Neural progenitor cell (in vitro differentiated cells): ENCODE results near the gene CDC123. TPM values are rescaled to one million over a fixed set of nuclear protein-coding genes. Genes with fewer than 3 reads are reported as not detected.

Experiments
- DNase-seq: peaks from one replicate; pipeline ENCODE4 v3.0.0-alpha.2; 2016; ENCODE audit warnings: low spot score
- H2AFZ ChIP-seq: fragments of 200-600 bp; sonication (generic); replicated peaks from 2 replicates; pipeline ENCODE4 v1.6.1; 2016; ENCODE audit warnings: antibody characterized with exemption
- H3F3A ChIP-seq: fragments of 200-600 bp; sonication (generic); 2 replicates; pipeline ENCODE4 v1.6.1; 2016; ENCODE audit warnings: antibody characterized with exemption, low read depth
- H3K27ac ChIP-seq: fragments of 200-600 bp; sonication (generic); 2 replicates; pipeline ENCODE4 v1.5.1; 2016; ENCODE audit warnings: mild to moderate bottlenecking
- H3K27me3 ChIP-seq: fragments of 200-600 bp; sonication (generic); 2 replicates; pipeline ENCODE4 v1.6.1; 2016; ENCODE audit warnings: mild to moderate bottlenecking, moderate library complexity
- H3K36me3 ChIP-seq: fragments of 200-600 bp; sonication (generic); 2 replicates; pipeline ENCODE4 v1.5.1; 2016
- H3K4me1 ChIP-seq: fragments of 200-600 bp; sonication (generic); 2 replicates; pipeline ENCODE4 v1.6.1; 2016; ENCODE audit warnings: mixed run types
- H3K4me2 ChIP-seq: fragments of 200-600 bp; sonication (generic); 2 replicates; pipeline ENCODE4 v1.6.1; 2016
- H3K4me3 ChIP-seq: fragments of 200-600 bp; sonication (generic); 2 replicates; pipeline ENCODE4 v1.5.1; 2016
- H3K79me2 ChIP-seq: fragments of 200-600 bp; sonication (generic); 2 replicates; pipeline ENCODE4 v1.6.1; 2016; ENCODE audit warnings: low read depth
- H3K9ac ChIP-seq: fragments of 200-600 bp; sonication (generic); 2 replicates; pipeline ENCODE4 v1.6.1; 2016
- H3K9me3 ChIP-seq: fragments of 200-600 bp; sonication (generic); 2 replicates; pipeline ENCODE4 v1.5.1; 2016; ENCODE audit warnings: low read depth
- H4K20me1 ChIP-seq: fragments of 200-600 bp; sonication (generic); 2 replicates; pipeline ENCODE4 v1.6.1; 2016; ENCODE audit warnings: low read depth
- H3K27ac Mint-ChIP-seq: 3 replicates; pipeline ENCODE4 v1.8.0; 2021; ENCODE audit warnings: mixed read lengths
- H3K27me3 Mint-ChIP-seq: 2 replicates; pipeline ENCODE4 v1.8.0; 2022; ENCODE audit warnings: low read depth, mild to moderate bottlenecking, inconsistent platforms, moderate library complexity, mixed read lengths; ENCODE audit not compliant: insufficient read depth
- H3K36me3 Mint-ChIP-seq: 3 replicates; pipeline ENCODE4 v1.8.0; 2021; ENCODE audit warnings: mixed read lengths
- H3K4me1 Mint-ChIP-seq: 3 replicates; pipeline ENCODE4 v1.8.0; 2021; ENCODE audit warnings: mixed read lengths
- H3K4me3 Mint-ChIP-seq: 3 replicates; pipeline ENCODE4 v1.8.0; 2021; ENCODE audit warnings: mild to moderate bottlenecking, moderate library complexity, mixed read lengths
- H3K9me3 Mint-ChIP-seq: 3 replicates; pipeline ENCODE4 v1.8.0; 2020; ENCODE audit warnings: mixed read lengths
- EZH2 ChIP-seq: fragments of 200-600 bp; sonication (generic); IDR thresholded peaks from 2 replicates; pipeline ENCODE4 v1.6.1; 2017; ENCODE audit warnings: antibody characterized with exemption, mild to moderate bottlenecking, moderate library complexity
- EZH2phosphoT487 ChIP-seq: fragments of 200-600 bp; sonication (generic); IDR thresholded peaks from 2 replicates; pipeline ENCODE4 v1.6.1; 2017; ENCODE audit warnings: antibody characterized with exemption
- total RNA-seq: library from RNA; depleted of rRNA; stranded (reverse); fragments of >200 nt; gene quantifications from 2 replicates; pipeline ENCODE4 v1.2.3, GENCODE V29; 2015; ENCODE audit warnings: low replicate concordance
- TF ChIP-seq, protein P1 (sequence below): fragments of 200-600 bp; sonication (generic); IDR thresholded peaks from 2 replicates; pipeline ENCODE4 v1.5.1; 2017; ENCODE audit warnings: antibody characterized with exemption, mild to moderate bottlenecking

Gene CDC123, protein sequence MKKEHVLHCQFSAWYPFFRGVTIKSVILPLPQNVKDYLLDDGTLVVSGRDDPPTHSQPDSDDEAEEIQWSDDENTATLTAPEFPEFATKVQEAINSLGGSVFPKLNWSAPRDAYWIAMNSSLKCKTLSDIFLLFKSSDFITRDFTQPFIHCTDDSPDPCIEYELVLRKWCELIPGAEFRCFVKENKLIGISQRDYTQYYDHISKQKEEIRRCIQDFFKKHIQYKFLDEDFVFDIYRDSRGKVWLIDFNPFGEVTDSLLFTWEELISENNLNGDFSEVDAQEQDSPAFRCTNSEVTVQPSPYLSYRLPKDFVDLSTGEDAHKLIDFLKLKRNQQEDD
- total RNA-seq = 134 and 135 TPM in 2 replicates

DNA sequence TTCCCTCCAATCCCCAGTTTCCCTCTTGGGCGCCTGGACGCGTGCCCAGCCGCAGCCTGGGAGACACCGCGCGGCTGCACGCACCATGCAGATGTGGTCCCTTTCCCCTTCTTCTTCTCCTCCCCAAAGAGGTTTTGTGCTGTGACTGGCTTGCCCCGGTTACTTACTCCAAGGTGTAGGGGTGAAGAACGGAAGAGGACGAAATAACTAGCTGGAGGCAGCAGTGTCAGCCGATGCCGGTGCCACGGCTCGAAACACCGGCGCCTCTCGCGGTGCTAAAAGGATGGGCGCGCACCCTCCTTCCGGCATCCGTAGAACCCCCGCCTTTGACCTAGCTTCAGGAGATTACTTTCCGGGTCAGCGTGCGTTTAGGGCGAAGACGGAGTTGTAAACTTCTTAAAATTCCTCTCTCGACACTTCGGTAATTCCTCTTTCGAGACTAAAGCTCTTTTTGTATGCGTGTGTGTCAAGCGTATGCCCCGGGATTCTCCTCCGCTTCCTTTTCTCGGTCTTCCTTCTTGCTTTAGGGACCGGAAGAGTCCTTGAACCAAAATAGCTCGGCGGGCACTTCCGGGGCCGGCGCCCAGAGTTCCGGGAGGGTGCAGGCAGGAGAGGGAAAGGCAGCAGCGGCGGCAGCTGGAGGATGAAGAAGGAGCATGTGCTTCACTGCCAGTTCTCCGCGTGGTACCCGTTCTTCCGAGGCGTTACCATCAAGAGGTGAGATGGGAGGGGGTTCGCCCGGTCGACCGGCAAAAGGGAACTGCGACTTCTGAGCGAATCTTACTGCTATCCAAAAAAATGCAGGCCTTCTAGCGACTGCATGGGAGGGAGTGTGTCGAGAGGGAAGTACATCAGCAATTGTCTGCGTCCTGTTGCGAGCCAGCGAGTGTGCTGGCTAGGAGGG, at the start of gene CDC123, which contains the start of gene NUDT5:
CDC123 (plus strand) TSS at position 586 of the 904 bp plus-strand sequence; CDS start at position 644, 58 bp downstream.
NUDT5 (minus strand) TSS at position 289 of the 904 bp plus-strand sequence. CDS start 9,600 bp downstream, outside the sequence.
- no peaks in the 10 kb centered on the region for H3K9me3 ChIP-seq
- H3K36me3 ChIP-seq = peaks cover 10% of the 10 kb centered on the region
- peaks cover 95% of the 10 kb centered on the region for H3K79me2 ChIP-seq
- peak; percentile 90 for DNase-seq
- H3K9ac ChIP-seq = peak within 1 kb of the TSS; percentile 72
- H3K4me1 ChIP-seq = peaks cover 19% of the 10 kb centered on the region
- peak within 1 kb of the TSS; percentile 88 for H3K4me3 ChIP-seq
- Mint-ChIP-seq H3K4me3 (peak within 1 kb of the TSS; percentile 98), H3K4me1 (peaks cover 14% of the 10 kb centered on the region), H3K27me3 (peaks cover 3% of the 10 kb centered on the region), H3K9me3 (no peaks in the 10 kb centered on the region), H3K27ac (peak within 1 kb of the TSS; percentile 99), H3K36me3 (peaks cover 4% of the 10 kb centered on the region)
- H3K27me3 ChIP-seq = no peaks in the 10 kb centered on the region
- peaks cover 12% of the 10 kb centered on the region for H3F3A ChIP-seq
- peaks cover 6% of the 10 kb centered on the region for H4K20me1 ChIP-seq
- peak within 1 kb of the TSS; percentile 88 for H2AFZ ChIP-seq
- peak; percentile 52 for TF ChIP-seq EZH2
- TF ChIP-seq, protein P1, sequence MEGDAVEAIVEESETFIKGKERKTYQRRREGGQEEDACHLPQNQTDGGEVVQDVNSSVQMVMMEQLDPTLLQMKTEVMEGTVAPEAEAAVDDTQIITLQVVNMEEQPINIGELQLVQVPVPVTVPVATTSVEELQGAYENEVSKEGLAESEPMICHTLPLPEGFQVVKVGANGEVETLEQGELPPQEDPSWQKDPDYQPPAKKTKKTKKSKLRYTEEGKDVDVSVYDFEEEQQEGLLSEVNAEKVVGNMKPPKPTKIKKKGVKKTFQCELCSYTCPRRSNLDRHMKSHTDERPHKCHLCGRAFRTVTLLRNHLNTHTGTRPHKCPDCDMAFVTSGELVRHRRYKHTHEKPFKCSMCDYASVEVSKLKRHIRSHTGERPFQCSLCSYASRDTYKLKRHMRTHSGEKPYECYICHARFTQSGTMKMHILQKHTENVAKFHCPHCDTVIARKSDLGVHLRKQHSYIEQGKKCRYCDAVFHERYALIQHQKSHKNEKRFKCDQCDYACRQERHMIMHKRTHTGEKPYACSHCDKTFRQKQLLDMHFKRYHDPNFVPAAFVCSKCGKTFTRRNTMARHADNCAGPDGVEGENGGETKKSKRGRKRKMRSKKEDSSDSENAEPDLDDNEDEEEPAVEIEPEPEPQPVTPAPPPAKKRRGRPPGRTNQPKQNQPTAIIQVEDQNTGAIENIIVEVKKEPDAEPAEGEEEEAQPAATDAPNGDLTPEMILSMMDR = no peak
- peak within 1 kb of the TSS; percentile 95 for H3K4me2 ChIP-seq
- H3K27ac ChIP-seq = peak within 1 kb of the TSS; percentile 77

DNA sequence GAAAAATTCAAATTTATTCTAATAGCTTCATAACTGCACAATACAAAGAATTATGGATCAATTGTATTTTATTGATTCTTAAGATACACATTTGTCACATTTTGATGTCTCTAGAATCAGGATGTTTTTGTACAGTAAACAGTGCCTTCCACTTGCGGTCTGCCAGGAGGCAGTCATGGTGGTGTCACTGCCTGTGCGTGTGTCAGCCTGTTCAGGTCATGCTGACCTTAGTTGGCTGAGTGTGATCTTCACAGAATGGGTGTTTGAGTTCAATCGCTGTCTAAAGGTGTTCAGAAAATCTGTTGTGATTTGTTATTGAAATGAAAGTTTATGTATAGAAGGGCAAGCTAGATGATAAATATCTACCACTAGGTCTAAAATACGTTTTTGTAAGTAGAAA, 45.8 kb upstream of the CDC123 start:
- peaks cover 13% of the 10 kb centered on the region for H3K36me3 Mint-ChIP-seq

DNA sequence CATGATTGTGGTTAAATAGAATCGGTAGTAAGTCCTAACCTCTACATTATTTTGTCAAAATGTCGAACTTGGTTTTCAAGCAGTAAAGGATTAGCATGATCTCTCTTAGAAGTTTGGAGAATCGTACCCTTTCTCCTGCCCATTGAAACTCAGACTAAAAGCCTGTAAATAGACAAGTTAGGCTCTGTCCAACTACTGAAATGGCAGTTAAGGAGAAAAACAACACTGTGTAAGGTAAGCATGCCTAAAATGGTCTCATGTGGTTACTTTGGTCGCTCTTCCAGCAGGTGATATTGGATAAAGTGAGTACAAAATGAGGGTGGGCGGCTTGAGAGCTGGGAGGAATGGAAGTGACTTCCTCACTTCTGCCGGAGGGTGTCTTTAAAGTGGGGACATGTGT, 41.5 kb upstream of the CDC123 start:
- peak overlapping the region; percentile 12 for H3K27ac Mint-ChIP-seq
- Histone ChIP-seq H3K9ac (no peak overlapping the region), H4K20me1 (no peaks in the 10 kb centered on the region), H3K27me3 (no peaks in the 10 kb centered on the region), H3K79me2 (no peaks in the 10 kb centered on the region), H2AFZ (no peak overlapping the region), H3F3A (no peaks in the 10 kb centered on the region), H3K4me3 (no peak overlapping the region), H3K27ac (no peak overlapping the region), H3K36me3 (peaks cover 8% of the 10 kb centered on the region), H3K9me3 (no peaks in the 10 kb centered on the region), H3K4me2 (no peak overlapping the region), H3K4me1 (no peaks in the 10 kb centered on the region)
- H3K27me3 Mint-ChIP-seq = no peaks in the 10 kb centered on the region
- DNase-seq = no peak
- no peak overlapping the region for H3K4me3 Mint-ChIP-seq
- TF ChIP-seq EZH2 = no peak
- TF ChIP-seq, protein P1 = no peak
- no peaks in the 10 kb centered on the region for H3K9me3 Mint-ChIP-seq
- no peaks in the 10 kb centered on the region for H3K4me1 Mint-ChIP-seq
- H3K36me3 Mint-ChIP-seq = peaks cover 15% of the 10 kb centered on the region

More for the DNA sequence above, 45.8 kb upstream of the CDC123 start:
- Histone ChIP-seq H2AFZ (no peak overlapping the region), H3K4me2 (no peak overlapping the region), H3F3A (no peaks in the 10 kb centered on the region), H3K79me2 (no peaks in the 10 kb centered on the region), H3K27ac (no peak overlapping the region), H3K9ac (no peak overlapping the region), H3K4me3 (no peak overlapping the region), H3K4me1 (no peaks in the 10 kb centered on the region), H3K27me3 (no peaks in the 10 kb centered on the region), H4K20me1 (no peaks in the 10 kb centered on the region), H3K9me3 (no peaks in the 10 kb centered on the region), H3K36me3 (peaks cover 8% of the 10 kb centered on the region)
- Mint-ChIP-seq H3K27ac (no peak overlapping the region), H3K4me3 (no peak overlapping the region), H3K4me1 (no peaks in the 10 kb centered on the region), H3K27me3 (no peaks in the 10 kb centered on the region), H3K9me3 (no peaks in the 10 kb centered on the region)
- no peak for DNase-seq
- TF ChIP-seq, protein P1 = no peak
- TF ChIP-seq EZH2 (no peak), EZH2phosphoT487 (no peak)
